ENCODE results near the gene TIMP2.
"Not testable (repeated sequence)": the region's sequence is repeated elsewhere in the genome, so short reads cannot be mapped to it uniquely, and the experiment has no call there.

Gene TIMP2

DNA sequence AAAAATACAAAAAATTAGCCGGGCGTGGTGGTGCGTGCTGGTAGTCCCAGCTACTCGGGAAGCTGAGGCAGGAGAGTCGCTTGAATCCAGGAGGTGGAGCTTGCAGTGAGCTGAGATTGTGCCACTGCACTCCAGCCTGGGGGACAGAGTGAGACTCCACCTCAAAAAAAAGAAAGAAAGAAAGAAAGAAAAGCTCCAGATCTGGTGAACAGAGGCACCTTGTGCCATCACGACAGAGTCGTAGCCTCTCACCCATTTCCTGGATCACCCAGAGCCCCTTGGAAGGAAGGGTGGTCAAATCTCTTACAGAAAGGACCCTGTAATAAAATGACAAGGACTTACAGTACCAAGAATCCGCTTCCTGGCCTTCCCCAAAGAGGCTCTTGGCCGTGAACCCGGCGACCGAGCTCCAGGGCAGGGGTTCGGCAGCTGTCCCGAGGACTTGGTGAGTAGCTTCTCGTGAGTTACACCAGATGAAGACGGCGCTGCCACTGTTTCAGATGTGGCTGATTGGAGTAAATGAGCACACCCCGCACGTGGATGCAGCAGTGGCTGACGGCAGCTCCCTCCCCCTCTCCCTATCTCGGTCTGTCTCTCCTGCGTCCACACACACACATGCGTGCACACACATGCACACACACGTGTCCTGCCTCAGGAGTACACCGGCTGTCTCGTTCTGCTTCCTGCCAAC is 41.1 kb upstream of the TIMP2 start:
- no peaks in the 10 kb centered on the region for H3K27me3 ChIP-seq (ENCODE audit: low read depth, low read length)
- no peaks in the 10 kb centered on the region for H3K9me3 ChIP-seq (ENCODE audit: control insufficient read depth in 1 of 2, low read length in 2 of 2)
- H3K36me3 ChIP-seq (ENCODE audit: control insufficient read depth in 1 of 2, insufficient read depth in 2 of 2, low read length in 2 of 2): peaks cover 4 to 5% of the 10 kb centered on the region in 2 donors
- no peak overlapping the region for H3K27ac ChIP-seq (ENCODE audit: low read length)
- H3K4me1 ChIP-seq (ENCODE audit: control insufficient read depth in 1 of 2, insufficient read depth in 2 of 2, low read length in 2 of 2): peaks cover 0 to 5% of the 10 kb centered on the region in 2 donors
- no peak overlapping the region for H3K4me3 ChIP-seq (ENCODE audit: low read depth in 1 of 2, low read length in 2 of 2)

DNA sequence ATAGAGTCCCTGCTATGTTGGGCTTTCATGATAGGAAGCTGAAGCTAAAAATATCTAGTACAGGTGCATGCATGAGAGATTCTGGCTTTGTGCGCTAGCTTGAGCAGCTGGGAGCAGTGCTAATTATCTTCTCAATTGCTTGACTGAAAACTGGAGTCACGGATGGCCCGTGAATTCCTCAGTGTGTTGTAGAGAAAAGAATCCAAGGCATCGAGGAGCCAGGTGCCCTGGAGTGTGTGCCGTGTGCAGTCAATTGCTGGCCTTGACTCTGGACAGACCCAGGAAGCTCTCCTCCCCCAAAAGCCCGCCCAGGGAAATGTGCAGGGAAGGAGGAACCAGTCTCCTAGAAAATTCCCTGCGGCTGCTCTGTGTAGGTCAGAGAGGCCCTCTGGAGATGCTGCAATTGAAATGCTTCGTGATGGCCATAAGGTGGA is 40.3 kb upstream of the TIMP2 start:
- peaks cover 4 to 5% of the 10 kb centered on the region in 2 donors for H3K36me3 ChIP-seq (ENCODE audit: control insufficient read depth in 1 of 2, insufficient read depth in 2 of 2, low read length in 2 of 2)
- H3K9me3 ChIP-seq (ENCODE audit: control insufficient read depth in 1 of 2, low read length in 2 of 2): no peaks in the 10 kb centered on the region
- no peak overlapping the region for H3K4me3 ChIP-seq (ENCODE audit: low read depth in 1 of 2, low read length in 2 of 2)
- H3K27me3 ChIP-seq (ENCODE audit: low read depth, low read length): no peaks in the 10 kb centered on the region
- peaks cover 0 to 5% of the 10 kb centered on the region in 2 donors for H3K4me1 ChIP-seq (ENCODE audit: control insufficient read depth in 1 of 2, insufficient read depth in 2 of 2, low read length in 2 of 2)
- no peak overlapping the region for H3K27ac ChIP-seq (ENCODE audit: low read length)

DNA sequence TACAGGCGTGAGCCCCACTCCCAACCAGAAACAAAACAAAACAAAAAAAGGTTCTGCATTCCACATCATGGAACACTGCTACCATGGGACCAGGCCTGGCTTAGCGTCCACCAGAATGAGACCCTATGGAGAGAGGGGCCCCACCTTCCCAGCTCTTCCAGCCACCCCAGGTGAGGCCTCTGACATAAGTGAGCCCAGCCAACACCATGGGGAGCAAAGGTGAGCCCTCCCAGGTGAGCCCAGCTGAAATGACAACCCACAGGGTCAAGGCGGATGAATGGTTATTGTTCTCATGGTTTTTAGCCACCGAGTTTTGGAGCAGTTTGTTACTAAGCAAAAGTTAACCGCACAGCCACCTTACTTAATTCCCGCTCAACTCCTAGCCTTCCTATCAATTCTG is 38.2 kb upstream of the TIMP2 start:
- Histone ChIP-seq H3K27me3 (ENCODE audit: low read depth, low read length) (no peaks in the 10 kb centered on the region), H3K36me3 (ENCODE audit: control insufficient read depth in 1 of 2, insufficient read depth in 2 of 2, low read length in 2 of 2) (no peaks in the 10 kb centered on the region), H3K27ac (ENCODE audit: low read length) (no peak overlapping the region), H3K9me3 (ENCODE audit: control insufficient read depth in 1 of 2, low read length in 2 of 2) (no peaks in the 10 kb centered on the region), H3K4me3 (ENCODE audit: low read depth in 1 of 2, low read length in 2 of 2) (no peak overlapping the region), H3K4me1 (ENCODE audit: control insufficient read depth in 1 of 2, insufficient read depth in 2 of 2, low read length in 2 of 2) (peaks cover 0 to 5% of the 10 kb centered on the region in 2 donors)

DNA sequence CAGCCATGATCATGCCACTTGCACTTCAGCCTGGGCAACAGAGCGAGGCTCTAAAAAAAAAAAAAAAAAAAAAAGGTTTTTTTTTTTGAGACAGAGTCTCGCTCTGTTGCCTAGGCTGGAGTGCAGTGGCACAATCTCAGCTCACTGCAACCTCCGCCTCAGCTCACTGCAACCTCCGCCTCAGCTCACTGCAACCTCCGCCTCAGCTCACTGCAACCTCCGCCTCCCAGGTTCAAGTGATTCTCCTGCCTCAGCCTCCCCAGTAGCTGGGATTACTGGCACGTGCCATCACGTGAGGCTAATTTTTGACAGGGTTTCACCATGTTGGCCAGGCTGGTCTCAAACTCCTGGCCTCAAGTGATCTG is 37.8 kb upstream of the TIMP2 start:
- H3K9me3 ChIP-seq (ENCODE audit: control insufficient read depth in 1 of 2, low read length in 2 of 2); H3K4me3 ChIP-seq (ENCODE audit: low read depth in 1 of 2, low read length in 2 of 2); H3K36me3 ChIP-seq (ENCODE audit: control insufficient read depth in 1 of 2, insufficient read depth in 2 of 2, low read length in 2 of 2); H3K27ac ChIP-seq (ENCODE audit: low read length); H3K27me3 ChIP-seq (ENCODE audit: low read depth, low read length); H3K4me1 ChIP-seq (ENCODE audit: control insufficient read depth in 1 of 2, insufficient read depth in 2 of 2, low read length in 2 of 2): not testable (repeated sequence)

DNA sequence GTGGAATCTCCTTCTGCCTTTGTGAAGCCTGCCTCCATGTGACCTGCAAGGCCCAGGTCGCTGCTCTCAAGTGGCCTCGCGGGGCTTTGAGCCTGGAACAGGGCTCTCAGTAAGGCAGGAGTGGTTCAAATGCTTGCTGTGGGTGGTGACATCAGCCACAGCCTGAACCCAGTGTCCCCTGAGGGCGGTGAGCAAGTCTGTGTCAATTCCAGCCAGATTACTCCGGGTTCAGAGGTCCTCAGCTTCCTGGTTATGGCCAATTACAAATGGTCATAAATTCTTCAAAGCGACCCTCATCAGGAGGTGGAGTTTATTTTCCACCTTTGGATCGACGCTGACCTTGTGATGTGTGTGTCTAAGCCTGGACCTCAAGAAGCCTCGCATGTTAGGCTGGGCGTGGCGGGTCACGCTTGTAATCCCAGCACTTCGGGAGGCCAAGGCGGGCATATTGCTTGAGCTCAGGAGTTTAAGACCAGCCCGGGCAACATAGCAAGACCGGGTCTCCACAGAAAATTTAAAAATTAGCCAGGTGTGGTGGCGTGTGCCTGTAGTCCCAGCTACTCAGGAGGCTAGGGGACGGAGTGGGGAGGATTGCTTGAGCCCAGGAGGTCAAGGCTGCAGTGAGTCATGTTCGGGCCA is 37.3 kb upstream of the TIMP2 start:
- H3K36me3 ChIP-seq (ENCODE audit: control insufficient read depth in 1 of 2, insufficient read depth in 2 of 2, low read length in 2 of 2): no peaks in the 10 kb centered on the region

DNA sequence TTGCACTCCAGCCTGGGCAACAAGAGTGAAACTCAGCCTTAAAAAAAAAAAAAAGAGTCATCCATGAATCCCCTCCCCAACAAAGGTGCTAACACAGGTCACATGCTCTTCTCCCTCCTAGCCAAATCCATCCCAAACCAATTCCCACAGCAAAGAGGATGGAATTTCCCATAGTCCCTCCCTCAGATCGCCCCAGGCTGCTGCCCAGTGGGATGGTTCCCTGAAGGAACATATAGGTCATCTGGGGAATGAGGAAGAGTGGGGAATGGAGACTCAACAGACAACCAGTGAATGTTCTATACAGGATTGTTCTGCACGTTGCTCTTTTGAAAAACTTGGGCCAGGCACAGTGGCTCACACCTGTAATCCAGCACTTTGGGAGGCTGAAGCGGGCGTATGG is 36.4 kb upstream of the TIMP2 start:
- Histone ChIP-seq H3K4me1 (ENCODE audit: control insufficient read depth in 1 of 2, insufficient read depth in 2 of 2, low read length in 2 of 2) (peaks cover 0 to 5% of the 10 kb centered on the region in 2 donors), H3K36me3 (ENCODE audit: control insufficient read depth in 1 of 2, insufficient read depth in 2 of 2, low read length in 2 of 2) (no peaks in the 10 kb centered on the region), H3K9me3 (ENCODE audit: control insufficient read depth in 1 of 2, low read length in 2 of 2) (no peaks in the 10 kb centered on the region), H3K4me3 (ENCODE audit: low read depth in 1 of 2, low read length in 2 of 2) (no peak overlapping the region), H3K27me3 (ENCODE audit: low read depth, low read length) (no peaks in the 10 kb centered on the region), H3K27ac (ENCODE audit: low read length) (no peak overlapping the region)

More for the DNA sequence above, 37.3 kb upstream of the TIMP2 start:
- Histone ChIP-seq H3K27ac (ENCODE audit: low read length) (no peak overlapping the region), H3K9me3 (ENCODE audit: control insufficient read depth in 1 of 2, low read length in 2 of 2) (no peaks in the 10 kb centered on the region), H3K4me1 (ENCODE audit: control insufficient read depth in 1 of 2, insufficient read depth in 2 of 2, low read length in 2 of 2) (peaks cover 0 to 5% of the 10 kb centered on the region in 2 donors), H3K27me3 (ENCODE audit: low read depth, low read length) (no peaks in the 10 kb centered on the region), H3K4me3 (ENCODE audit: low read depth in 1 of 2, low read length in 2 of 2) (no peak overlapping the region)

DNA sequence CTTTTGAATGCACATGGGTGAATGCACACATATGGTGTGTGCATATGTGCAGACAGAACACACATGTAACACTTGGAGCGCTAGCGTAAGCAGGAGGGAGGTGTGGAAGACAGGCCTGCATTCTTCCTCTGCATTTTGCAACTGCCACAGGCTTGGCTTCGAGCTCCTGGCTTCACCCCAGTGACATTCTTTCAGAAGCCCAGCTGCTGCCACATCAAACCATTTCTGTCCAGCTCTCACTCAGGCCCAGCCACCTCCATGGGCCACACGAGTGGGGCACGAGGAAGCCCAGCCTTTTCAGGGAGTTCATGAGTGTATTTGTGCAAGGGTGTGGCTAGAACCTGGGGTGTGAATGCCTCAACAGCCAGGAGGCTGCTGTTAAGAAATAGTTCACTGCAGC is 35.7 kb upstream of the TIMP2 start:
- Histone ChIP-seq H3K4me1 (ENCODE audit: control insufficient read depth in 1 of 2, insufficient read depth in 2 of 2, low read length in 2 of 2) (peaks cover 0 to 5% of the 10 kb centered on the region in 2 donors), H3K4me3 (ENCODE audit: low read depth in 1 of 2, low read length in 2 of 2) (no peak overlapping the region), H3K36me3 (ENCODE audit: control insufficient read depth in 1 of 2, insufficient read depth in 2 of 2, low read length in 2 of 2) (no peaks in the 10 kb centered on the region), H3K9me3 (ENCODE audit: control insufficient read depth in 1 of 2, low read length in 2 of 2) (no peaks in the 10 kb centered on the region), H3K27me3 (ENCODE audit: low read depth, low read length) (no peaks in the 10 kb centered on the region), H3K27ac (ENCODE audit: low read length) (no peak overlapping the region)

GRCh38 chr17:78959803-78960202 is 34.6 kb upstream of the TIMP2 start:
- no peaks in the 10 kb centered on the region for H3K36me3 ChIP-seq (ENCODE audit: control insufficient read depth in 1 of 2, insufficient read depth in 2 of 2, low read length in 2 of 2)
- H3K27ac ChIP-seq (ENCODE audit: low read length): no peak overlapping the region
- no peaks in the 10 kb centered on the region for H3K27me3 ChIP-seq (ENCODE audit: low read depth, low read length)
- peaks cover 0 to 5% of the 10 kb centered on the region in 2 donors for H3K4me1 ChIP-seq (ENCODE audit: control insufficient read depth in 1 of 2, insufficient read depth in 2 of 2, low read length in 2 of 2)
- no peaks in the 10 kb centered on the region for H3K9me3 ChIP-seq (ENCODE audit: control insufficient read depth in 1 of 2, low read length in 2 of 2)
- no peak overlapping the region for H3K4me3 ChIP-seq (ENCODE audit: low read depth in 1 of 2, low read length in 2 of 2)

DNA sequence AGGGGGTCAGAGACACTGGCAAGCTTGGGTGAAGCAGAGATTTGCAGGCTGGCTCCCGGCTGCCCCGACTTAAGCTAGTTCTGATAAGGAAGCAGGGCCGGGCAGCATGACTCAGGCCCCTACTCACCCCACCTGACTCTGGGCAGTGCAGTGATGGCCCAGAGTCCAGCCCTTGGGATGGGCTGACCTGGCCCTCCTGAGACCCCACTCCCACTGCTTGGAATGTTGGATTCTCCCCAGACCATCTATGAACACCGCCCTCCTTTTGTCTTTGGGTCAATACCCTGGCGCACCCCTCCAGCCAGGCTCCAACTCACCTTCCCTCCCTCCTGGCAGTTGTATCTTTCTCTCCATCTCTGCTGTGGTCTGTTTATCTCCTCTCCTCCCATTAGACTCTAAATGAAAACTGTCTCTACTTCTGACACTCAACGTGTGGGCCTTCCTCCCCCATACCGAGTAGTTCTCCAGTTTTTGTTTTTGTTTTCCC is 33.5 kb upstream of the TIMP2 start:
- Histone ChIP-seq H3K4me3 (ENCODE audit: low read depth in 1 of 2, low read length in 2 of 2) (no peak overlapping the region), H3K27ac (ENCODE audit: low read length) (no peak overlapping the region)

GRCh38 chr17:78957128-78957527 is 31.9 kb upstream of the TIMP2 start:
- Histone ChIP-seq H3K4me1 (ENCODE audit: control insufficient read depth in 1 of 2, insufficient read depth in 2 of 2, low read length in 2 of 2) (peaks cover 0 to 11% of the 10 kb centered on the region in 2 donors), H3K4me3 (ENCODE audit: low read depth in 1 of 2, low read length in 2 of 2) (no peak overlapping the region), H3K27ac (ENCODE audit: low read length) (no peak overlapping the region), H3K27me3 (ENCODE audit: low read depth, low read length) (no peaks in the 10 kb centered on the region), H3K9me3 (ENCODE audit: control insufficient read depth in 1 of 2, low read length in 2 of 2) (no peaks in the 10 kb centered on the region), H3K36me3 (ENCODE audit: control insufficient read depth in 1 of 2, insufficient read depth in 2 of 2, low read length in 2 of 2) (no peaks in the 10 kb centered on the region)

More for the DNA sequence above, 33.5 kb upstream of the TIMP2 start:
- Histone ChIP-seq H3K36me3 (ENCODE audit: control insufficient read depth in 1 of 2, insufficient read depth in 2 of 2, low read length in 2 of 2) (no peaks in the 10 kb centered on the region), H3K27me3 (ENCODE audit: low read depth, low read length) (no peaks in the 10 kb centered on the region), H3K9me3 (ENCODE audit: control insufficient read depth in 1 of 2, low read length in 2 of 2) (no peaks in the 10 kb centered on the region), H3K4me1 (ENCODE audit: control insufficient read depth in 1 of 2, insufficient read depth in 2 of 2, low read length in 2 of 2) (peaks cover 0 to 5% of the 10 kb centered on the region in 2 donors)

DNA sequence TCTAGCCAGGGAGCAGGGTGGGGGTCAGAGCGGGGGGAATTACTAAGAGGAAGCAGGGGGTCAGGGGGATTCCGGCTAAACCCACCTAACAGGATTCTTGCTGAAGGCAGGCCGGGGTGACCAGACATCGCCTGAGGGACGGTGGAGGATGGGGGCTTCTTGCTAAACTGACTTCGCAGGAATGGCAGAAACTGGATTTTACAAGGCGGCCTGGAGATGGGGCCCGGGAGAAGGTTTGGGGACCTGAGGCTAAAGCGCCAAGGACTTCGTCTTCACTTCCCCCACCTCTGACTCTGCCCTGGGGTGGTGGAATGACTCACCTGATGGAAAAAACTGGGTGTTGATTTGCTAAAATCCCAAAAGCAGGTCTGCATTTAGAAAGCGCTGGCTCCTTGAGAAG is 31.1 kb upstream of the TIMP2 start:
- H3K4me1 ChIP-seq (ENCODE audit: control insufficient read depth in 1 of 2, insufficient read depth in 2 of 2, low read length in 2 of 2): peaks cover 4 to 18% of the 10 kb centered on the region in 2 donors
- no peak overlapping the region for H3K4me3 ChIP-seq (ENCODE audit: low read depth in 1 of 2, low read length in 2 of 2)
- H3K27ac ChIP-seq (ENCODE audit: low read length): no peak overlapping the region
- peaks cover 0 to 4% of the 10 kb centered on the region in 2 donors for H3K9me3 ChIP-seq (ENCODE audit: control insufficient read depth in 1 of 2, low read length in 2 of 2)
- no peaks in the 10 kb centered on the region for H3K36me3 ChIP-seq (ENCODE audit: control insufficient read depth in 1 of 2, insufficient read depth in 2 of 2, low read length in 2 of 2)
- no peaks in the 10 kb centered on the region for H3K27me3 ChIP-seq (ENCODE audit: low read depth, low read length)
